PFSK-1 (cell line): ENCODE data around the gene COQ10B.

Experiments used
- FOXP2 ChIP-seq: optimal IDR thresholded peaks from 2 replicates; pipeline ENCODE3; 2011; ENCODE audit warnings: borderline replicate concordance, control low read depth, inconsistent platforms; ENCODE audit not compliant: insufficient read depth; ENCODE audit errors: extremely low read length, extremely low read depth
- POLR2AphosphoS5 ChIP-seq: IDR thresholded peaks from 2 replicates; pipeline ENCODE4 v1.6.1; 2012; ENCODE audit warnings: low read depth, mild to moderate bottlenecking, control low read depth, low read length, moderate library complexity
- REST ChIP-seq, 2 experiments: IDR thresholded peaks; 2 replicates each; pipeline versions ENCODE4 v1.6.1 to v1.8.0; 2011 to 2012; ENCODE audit warnings: low read depth in 2 of 2, low read length in 2 of 2, control low read depth in 1 of 2, inconsistent platforms in 1 of 2, mild to moderate bottlenecking in 1 of 2, moderate library complexity in 1 of 2; ENCODE audit not compliant: insufficient read depth in 1 of 2
- SIN3A ChIP-seq: IDR thresholded peaks from 2 replicates; pipeline ENCODE4 v1.6.1; 2012; ENCODE audit warnings: mild to moderate bottlenecking, low read length, moderate library complexity, borderline replicate concordance; ENCODE audit not compliant: insufficient read depth
- TAF1 ChIP-seq: IDR thresholded peaks from 2 replicates; pipeline ENCODE4 v1.6.1; 2012; ENCODE audit warnings: low read length, control low read depth, borderline replicate concordance; ENCODE audit not compliant: insufficient read depth

The COQ10B gene

GRCh38 chr2:197416268-197416667 is 37.1 kb upstream of the COQ10B start:
- no peak for TF ChIP-seq POLR2AphosphoS5
- no peak for TF ChIP-seq FOXP2
- no peak for TF ChIP-seq SIN3A
- TF ChIP-seq REST (IDR thresholded peaks at IDR 0.05; ENCODE audit: insufficient read depth in 1 of 2, low read depth in 2 of 2, low read length in 2 of 2): no peak
- TF ChIP-seq TAF1: no peak

GRCh38 chr2:197419438-197419837 is 33.9 kb upstream of the COQ10B start:
- TF ChIP-seq REST (IDR thresholded peaks at IDR 0.05; ENCODE audit: insufficient read depth in 1 of 2, low read depth in 2 of 2, low read length in 2 of 2) (no peak), FOXP2 (no peak), POLR2AphosphoS5 (no peak), TAF1 (no peak), SIN3A (no peak)

GRCh38 chr2:197423307-197423706 is 30.0 kb upstream of the COQ10B start:
- no peak for TF ChIP-seq FOXP2
- no peak for TF ChIP-seq TAF1
- TF ChIP-seq SIN3A: no peak
- no peak for TF ChIP-seq REST (IDR thresholded peaks at IDR 0.05; ENCODE audit: insufficient read depth in 1 of 2, low read depth in 2 of 2, low read length in 2 of 2)
- no peak for TF ChIP-seq POLR2AphosphoS5

GRCh38 chr2:197425550-197425949 is 27.8 kb upstream of the COQ10B start:
- TF ChIP-seq FOXP2: no peak
- no peak for TF ChIP-seq REST (IDR thresholded peaks at IDR 0.05; ENCODE audit: insufficient read depth in 1 of 2, low read depth in 2 of 2, low read length in 2 of 2)
- no peak for TF ChIP-seq POLR2AphosphoS5
- TF ChIP-seq SIN3A: no peak
- TF ChIP-seq TAF1: no peak
